H9 (cell line): ENCODE measurements around the gene KCNJ13. TPM values are rescaled to one million over a fixed set of nuclear protein-coding genes. Genes with fewer than 3 reads are reported as not detected.

Experiments used
- DNase-seq: peaks from one replicate; pipeline ENCODE4 v3.0.0-alpha.2; 2017
- H2AFZ ChIP-seq: one replicate; pipeline ENCODE4 v1.6.1; 2013; ENCODE audit warnings: mild to moderate bottlenecking, low read length, control low read depth, moderate library complexity
- H2AK5ac ChIP-seq: 2 replicates; pipeline ENCODE4 v1.6.1; 2013; ENCODE audit warnings: low read length, control low read depth, mixed read lengths; ENCODE audit not compliant: insufficient read length
- H2BK120ac ChIP-seq: one replicate; pipeline ENCODE4 v1.6.1; 2013; ENCODE audit warnings: low read depth, mild to moderate bottlenecking, low read length, control low read depth, inconsistent platforms; ENCODE audit not compliant: poor library complexity, severe bottlenecking
- H2BK12ac ChIP-seq: 2 replicates; pipeline ENCODE4 v1.6.1; 2013; ENCODE audit warnings: low read length, control low read depth, mixed read lengths, low read depth; ENCODE audit not compliant: insufficient read length
- H2BK15ac ChIP-seq: 2 replicates; pipeline ENCODE4 v1.6.1; 2013; ENCODE audit warnings: low read depth, low read length, control low read depth
- H2BK20ac ChIP-seq: one replicate; pipeline ENCODE4 v1.6.1; 2013; ENCODE audit warnings: low read depth, mild to moderate bottlenecking, low read length, control low read depth, inconsistent platforms; ENCODE audit not compliant: poor library complexity, severe bottlenecking
- H2BK5ac ChIP-seq: 2 replicates; pipeline ENCODE4 v1.6.1; 2013; ENCODE audit warnings: low read length, control low read depth, mixed read lengths; ENCODE audit not compliant: insufficient read length
- H3K14ac ChIP-seq: 2 replicates; pipeline ENCODE4 v1.6.1; 2013; ENCODE audit warnings: low read length, control low read depth; ENCODE audit not compliant: insufficient read depth
- H3K18ac ChIP-seq: 2 replicates; pipeline ENCODE4 v1.6.1; 2013; ENCODE audit warnings: low read depth, mild to moderate bottlenecking, mixed read lengths, low read length, control low read depth; ENCODE audit not compliant: insufficient read length
- H3K23ac ChIP-seq: 2 replicates; pipeline ENCODE4 v1.6.1; 2013; ENCODE audit warnings: low read length, control low read depth, mixed read lengths, low read depth; ENCODE audit not compliant: insufficient read length
- H3K23me2 ChIP-seq: 2 replicates; pipeline ENCODE4 v1.6.1; 2013; ENCODE audit warnings: low read depth, mild to moderate bottlenecking, mixed read lengths, low read length, control low read depth; ENCODE audit not compliant: insufficient read length, poor library complexity, severe bottlenecking
- H3K27ac ChIP-seq: 2 replicates; pipeline ENCODE4 v1.5.1; 2013; ENCODE audit warnings: low read length, control low read depth, mixed read lengths, low read depth; ENCODE audit not compliant: insufficient read length
- H3K27me3 ChIP-seq: 2 replicates; pipeline ENCODE4 v1.6.1; 2013; ENCODE audit warnings: low read length, control low read depth, inconsistent platforms; ENCODE audit not compliant: insufficient read depth
- H3K4ac ChIP-seq: 2 replicates; pipeline ENCODE4 v1.6.1; 2013; ENCODE audit warnings: low read depth, mild to moderate bottlenecking, control low read depth, inconsistent platforms, low read length, moderate library complexity
- H3K4me1 ChIP-seq: 2 replicates; pipeline ENCODE4 v1.6.1; 2013; ENCODE audit warnings: low read length, control low read depth, inconsistent platforms; ENCODE audit not compliant: insufficient read depth
- H3K4me2 ChIP-seq: 2 replicates; pipeline ENCODE4 v1.6.1; 2013; ENCODE audit warnings: low read length, control low read depth, mixed read lengths; ENCODE audit not compliant: insufficient read length, insufficient read depth
- H3K56ac ChIP-seq: 2 replicates; pipeline ENCODE4 v1.6.1; 2013; ENCODE audit warnings: low read depth, mild to moderate bottlenecking, mixed read lengths, low read length, control low read depth; ENCODE audit not compliant: insufficient read length
- H3K79me1 ChIP-seq: 2 replicates; pipeline ENCODE4 v1.6.1; 2013; ENCODE audit warnings: low read depth, mild to moderate bottlenecking, moderate library complexity, low read length, control low read depth, inconsistent platforms; ENCODE audit not compliant: insufficient read depth, poor library complexity, severe bottlenecking
- H3K79me2 ChIP-seq: 2 replicates; pipeline ENCODE4 v1.6.1; 2013; ENCODE audit warnings: low read length, control low read depth, inconsistent platforms; ENCODE audit not compliant: insufficient read depth
- H3K9ac ChIP-seq: 2 replicates; pipeline ENCODE4 v1.6.1; 2013; ENCODE audit warnings: low read length, control low read depth, mixed read lengths; ENCODE audit not compliant: insufficient read length; ENCODE audit errors: extremely low read depth
- H3K9me3 ChIP-seq: one replicate; pipeline ENCODE4 v1.6.1; 2013; ENCODE audit warnings: low read depth, low read length, inconsistent platforms; ENCODE audit not compliant: control insufficient read depth
- H3T11ph ChIP-seq: one replicate; pipeline ENCODE4 v1.6.1; 2013; ENCODE audit warnings: mild to moderate bottlenecking, low read length, control low read depth, inconsistent platforms
- H4K20me1 ChIP-seq: one replicate; pipeline ENCODE4 v1.6.1; 2013; ENCODE audit not compliant: control insufficient read depth, insufficient read length, insufficient read depth
- H4K5ac ChIP-seq: 2 replicates; pipeline ENCODE4 v1.6.1; 2013; ENCODE audit warnings: low read depth, mild to moderate bottlenecking, mixed read lengths, low read length, control low read depth; ENCODE audit not compliant: insufficient read length
- H4K8ac ChIP-seq: replicated peaks from 2 replicates; pipeline ENCODE4 v1.6.1; 2013; ENCODE audit warnings: low read length, control low read depth, mixed read lengths, low read depth; ENCODE audit not compliant: insufficient read length
- H4K91ac ChIP-seq: 2 replicates; pipeline ENCODE4 v1.6.1; 2013; ENCODE audit warnings: low read depth, mild to moderate bottlenecking, moderate library complexity, mixed read lengths, low read length, control low read depth; ENCODE audit not compliant: insufficient read length
- H3K27ac Mint-ChIP-seq, 3 experiments: 2 replicates in 2 of 3; 3 replicates in 1 of 3; pipeline ENCODE4 v1.8.0; 2020 to 2021; ENCODE audit warnings: mixed read lengths in 3 of 3, mild to moderate bottlenecking in 1 of 3, moderate library complexity in 1 of 3
- H3K27me3 Mint-ChIP-seq: 2 replicates; pipeline ENCODE4 v1.8.0; 2021; ENCODE audit warnings: low read depth, mild to moderate bottlenecking, moderate library complexity, mixed read lengths
- H3K36me3 Mint-ChIP-seq, 3 experiments: 2 replicates in 2 of 3; 3 replicates in 1 of 3; pipeline ENCODE4 v1.8.0; 2020 to 2021; ENCODE audit warnings: low read depth in 3 of 3, mixed read lengths in 3 of 3; ENCODE audit not compliant: insufficient read depth in 1 of 3
- H3K4me1 Mint-ChIP-seq, 2 experiments: 2 replicates each; pipeline ENCODE4 v1.8.0; 2020; ENCODE audit warnings: mixed read lengths in 2 of 2
- H3K4me3 Mint-ChIP-seq, 2 experiments: 2 replicates in 1 of 2; 3 replicates in 1 of 2; pipeline ENCODE4 v1.8.0; 2020 to 2021; ENCODE audit warnings: mild to moderate bottlenecking in 2 of 2, mixed read lengths in 2 of 2, moderate library complexity in 1 of 2
- H3K9me3 Mint-ChIP-seq, 2 experiments: 2 replicates in 1 of 2; 3 replicates in 1 of 2; pipeline ENCODE4 v1.8.0; 2020; ENCODE audit warnings: mild to moderate bottlenecking in 2 of 2, mixed read lengths in 2 of 2, moderate library complexity in 1 of 2
- WGBS: extraction: QIAGEN DNeasy Blood & Tissue Kit; methylation state at CpG from one replicate; pipeline ENCODE4 v1.1.7; 2013; ENCODE audit warnings: missing lambda C conversion rate, low lambda C conversion rate, mixed read lengths; ENCODE audit not compliant: insufficient read length; ENCODE audit errors: extremely low coverage; 5-methylcytosine and 5-hydroxymethylcytosine counted together
- total RNA-seq: library from RNA; stranded (reverse); gene quantifications from 2 replicates; pipeline ENCODE4 v1.2.1, GENCODE V29; 2021
- TF ChIP-seq, protein P1 (sequence below): fragments of 200-600 bp; sonication (generic); conservative IDR thresholded peaks from 3 replicates; pipeline ENCODE4 v1.8.0; 2021; ENCODE audit warnings: antibody characterized with exemption, mild to moderate bottlenecking

Gene KCNJ13
- total RNA-seq, 1 experiment from 2014 or later = not detected

DNA sequence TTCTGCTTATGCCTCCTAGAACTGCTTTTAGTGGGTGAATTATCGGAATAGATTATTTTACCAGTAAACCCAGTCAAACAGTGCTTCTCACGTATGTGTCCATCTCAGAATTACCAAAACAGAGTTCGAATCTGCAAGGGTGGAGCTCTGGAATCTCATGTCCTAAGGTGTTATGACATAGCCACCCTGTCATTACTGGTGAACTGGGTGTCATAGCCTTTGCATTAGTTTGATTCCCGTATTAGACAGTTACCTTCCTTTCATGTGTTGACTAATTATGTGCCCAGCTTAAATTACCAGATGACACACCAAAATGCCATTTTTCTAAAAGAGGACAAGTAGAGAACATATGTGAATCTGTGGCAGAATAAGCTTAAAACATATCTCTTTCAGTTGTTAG is 15.2 kb upstream of the KCNJ13 start:
- Mint-ChIP-seq H3K9me3 (no peaks in the 10 kb centered on the region), H3K4me1 (no peaks in the 10 kb centered on the region), H3K27me3 (no peaks in the 10 kb centered on the region), H3K27ac (no peak overlapping the region), H3K36me3 (peaks cover 12 to 64% (median 63%) of the 10 kb centered on the region in 3 experiments; a peak in 6 of 7 replicates), H3K4me3 (no peak overlapping the region)
- Histone ChIP-seq H3K27me3 (no peaks in the 10 kb centered on the region), H3K18ac (no peak overlapping the region), H2BK15ac (no peak overlapping the region), H4K8ac (no peak overlapping the region), H4K5ac (no peak overlapping the region), H2BK20ac (no peak overlapping the region), H3K79me2 (no peaks in the 10 kb centered on the region), H2BK12ac (no peak overlapping the region), H2BK120ac (no peak overlapping the region), H4K91ac (no peak overlapping the region), H3K56ac (no peak overlapping the region), H3K23ac (no peak overlapping the region), H3K4me1 (no peaks in the 10 kb centered on the region), H3K9me3 (no peaks in the 10 kb centered on the region), H3K9ac (no peak overlapping the region), H2AK5ac (no peak overlapping the region), H4K20me1 (no peaks in the 10 kb centered on the region), H3K79me1 (no peaks in the 10 kb centered on the region), H3K23me2 (no peaks in the 10 kb centered on the region), H2AFZ (no peak overlapping the region), H3K14ac (no peak overlapping the region), H3T11ph (no peak overlapping the region), H2BK5ac (no peak overlapping the region), H3K27ac (no peak overlapping the region), H3K4me2 (no peak overlapping the region), H3K4ac (no peak overlapping the region)
- DNase-seq = no peak
- no CpG with 5 or more reads among the region's 4 CpGs for WGBS
- TF ChIP-seq, protein P1, sequence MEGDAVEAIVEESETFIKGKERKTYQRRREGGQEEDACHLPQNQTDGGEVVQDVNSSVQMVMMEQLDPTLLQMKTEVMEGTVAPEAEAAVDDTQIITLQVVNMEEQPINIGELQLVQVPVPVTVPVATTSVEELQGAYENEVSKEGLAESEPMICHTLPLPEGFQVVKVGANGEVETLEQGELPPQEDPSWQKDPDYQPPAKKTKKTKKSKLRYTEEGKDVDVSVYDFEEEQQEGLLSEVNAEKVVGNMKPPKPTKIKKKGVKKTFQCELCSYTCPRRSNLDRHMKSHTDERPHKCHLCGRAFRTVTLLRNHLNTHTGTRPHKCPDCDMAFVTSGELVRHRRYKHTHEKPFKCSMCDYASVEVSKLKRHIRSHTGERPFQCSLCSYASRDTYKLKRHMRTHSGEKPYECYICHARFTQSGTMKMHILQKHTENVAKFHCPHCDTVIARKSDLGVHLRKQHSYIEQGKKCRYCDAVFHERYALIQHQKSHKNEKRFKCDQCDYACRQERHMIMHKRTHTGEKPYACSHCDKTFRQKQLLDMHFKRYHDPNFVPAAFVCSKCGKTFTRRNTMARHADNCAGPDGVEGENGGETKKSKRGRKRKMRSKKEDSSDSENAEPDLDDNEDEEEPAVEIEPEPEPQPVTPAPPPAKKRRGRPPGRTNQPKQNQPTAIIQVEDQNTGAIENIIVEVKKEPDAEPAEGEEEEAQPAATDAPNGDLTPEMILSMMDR = no peak
